Ishikawa (cell line): ENCODE results near the gene RIPK4.

ENCODE experiments used
- CEBPB ChIP-seq: IDR thresholded peaks from 2 replicates; pipeline ENCODE4 v1.6.1; 2012
- CREB1 ChIP-seq: IDR thresholded peaks from 2 replicates; pipeline ENCODE4 v1.6.1; 2012; ENCODE audit warnings: low read depth
- EGR1 ChIP-seq: IDR thresholded peaks from 2 replicates; pipeline ENCODE4 v1.6.1; 2012
- EP300 ChIP-seq: IDR thresholded peaks from 2 replicates; pipeline ENCODE4 v1.6.1; 2012; ENCODE audit warnings: borderline replicate concordance
- FOXM1 ChIP-seq: IDR thresholded peaks from 2 replicates; pipeline ENCODE4 v1.6.1; 2012; ENCODE audit warnings: low read depth, borderline replicate concordance
- MAX ChIP-seq: IDR thresholded peaks from 2 replicates; pipeline ENCODE4 v1.6.1; 2012
- NFIC ChIP-seq: IDR thresholded peaks from 2 replicates; pipeline ENCODE4 v1.6.1; 2012
- RAD21 ChIP-seq: IDR thresholded peaks from 2 replicates; pipeline ENCODE4 v1.6.1; 2012; ENCODE audit warnings: low read depth
- REST ChIP-seq: IDR thresholded peaks from 2 replicates; pipeline ENCODE4 v1.6.1; 2012; ENCODE audit warnings: low read depth, mild to moderate bottlenecking
- TAF1 ChIP-seq: IDR thresholded peaks from 2 replicates; pipeline ENCODE4 v1.6.1; 2012; ENCODE audit warnings: low read depth, mild to moderate bottlenecking
- TCF12 ChIP-seq: IDR thresholded peaks from 2 replicates; pipeline ENCODE4 v1.6.1; 2012; ENCODE audit warnings: low read depth
- TEAD4 ChIP-seq: IDR thresholded peaks from 2 replicates; pipeline ENCODE4 v1.6.1; 2012
- USF1 ChIP-seq: IDR thresholded peaks from 2 replicates; pipeline ENCODE4 v1.6.1; 2012
- YY1 ChIP-seq: IDR thresholded peaks from 2 replicates; pipeline ENCODE4 v1.6.1; 2012; ENCODE audit warnings: low read depth
- ZBTB7A ChIP-seq: IDR thresholded peaks from 2 replicates; pipeline ENCODE4 v1.6.1; 2012; ENCODE audit warnings: low read depth

The RIPK4 gene

GRCh38 chr21:41769521-41769920 lies 2.7 kb upstream of the RIPK4 start:
- TF ChIP-seq FOXM1 (no peak), TAF1 (no peak), CEBPB (no peak), USF1 (no peak), CREB1 (no peak)

- TF ChIP-seq CEBPB (no peak), NFIC (no peak), ZBTB7A (no peak), EP300 (no peak), FOXM1 (no peak), MAX (no peak), EGR1 (no peak), USF1 (no peak), TAF1 (no peak), TCF12 (no peak), TEAD4 (no peak), RAD21 (no peak), REST (no peak), CREB1 (no peak), YY1 (no peak)
Measured at GRCh38 chr21:41769111-41769510, 2.3 kb upstream of the RIPK4 start.

- TF ChIP-seq ZBTB7A, result no peak
- TF ChIP-seq EP300, result 0 out of 2 replicates have a peak, but pooled peaks have one; percentile 3
- TF ChIP-seq REST, result no peak
- TF ChIP-seq TCF12, result no peak
- no peak for TF ChIP-seq YY1
Measured at GRCh38 chr21:41768437-41769042, 1.7 kb upstream of the RIPK4 start.

- TF ChIP-seq EGR1 (no peak), CEBPB (no peak), REST (no peak), FOXM1 (no peak), EP300 (0 out of 2 replicates have a peak, but pooled peaks have one; percentile 8), MAX (peak; percentile 4; the same call in 1 of the 2 replicates), CREB1 (no peak)
Measured at GRCh38 chr21:41767606-41768436, 969 bp upstream of the RIPK4 start.
